Cerebellar cortex (tissue), 1 donor: ENCODE data around the gene IRGC.

ENCODE experiments used
- DNase-seq: peaks from one replicate; pipeline ENCODE4 v3.0.0-alpha.2; 2015; ENCODE audit warnings: low spot score

The IRGC gene

DNA sequence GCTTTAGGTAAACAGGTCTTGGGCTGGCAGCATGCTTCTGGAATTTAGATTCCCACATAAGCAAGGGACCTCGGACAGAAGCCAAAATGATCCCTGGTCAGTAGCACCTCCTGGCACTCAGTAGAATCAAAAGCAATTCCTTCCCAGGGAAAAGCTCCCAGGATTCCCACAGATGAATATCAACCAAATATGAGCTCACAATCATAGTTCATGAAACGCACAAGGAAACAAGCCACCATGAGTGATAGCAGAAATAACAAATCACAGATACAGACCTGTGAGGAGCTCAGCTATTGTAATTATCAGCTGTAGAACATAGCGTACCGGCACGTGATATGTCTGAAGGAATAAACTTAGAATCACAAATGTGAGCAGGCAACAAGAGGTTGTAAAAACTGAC, 24.1 kb upstream of the IRGC start:
- no peak for DNase-seq

GRCh38 chr19:43692385-43692784, 23.5 kb upstream of the IRGC start:
- DNase-seq = no peak

GRCh38 chr19:43692877-43693276, 23.0 kb upstream of the IRGC start:
- no peak for DNase-seq

GRCh38 chr19:43694553-43694952, 21.3 kb upstream of the IRGC start:
- DNase-seq = no peak

DNA sequence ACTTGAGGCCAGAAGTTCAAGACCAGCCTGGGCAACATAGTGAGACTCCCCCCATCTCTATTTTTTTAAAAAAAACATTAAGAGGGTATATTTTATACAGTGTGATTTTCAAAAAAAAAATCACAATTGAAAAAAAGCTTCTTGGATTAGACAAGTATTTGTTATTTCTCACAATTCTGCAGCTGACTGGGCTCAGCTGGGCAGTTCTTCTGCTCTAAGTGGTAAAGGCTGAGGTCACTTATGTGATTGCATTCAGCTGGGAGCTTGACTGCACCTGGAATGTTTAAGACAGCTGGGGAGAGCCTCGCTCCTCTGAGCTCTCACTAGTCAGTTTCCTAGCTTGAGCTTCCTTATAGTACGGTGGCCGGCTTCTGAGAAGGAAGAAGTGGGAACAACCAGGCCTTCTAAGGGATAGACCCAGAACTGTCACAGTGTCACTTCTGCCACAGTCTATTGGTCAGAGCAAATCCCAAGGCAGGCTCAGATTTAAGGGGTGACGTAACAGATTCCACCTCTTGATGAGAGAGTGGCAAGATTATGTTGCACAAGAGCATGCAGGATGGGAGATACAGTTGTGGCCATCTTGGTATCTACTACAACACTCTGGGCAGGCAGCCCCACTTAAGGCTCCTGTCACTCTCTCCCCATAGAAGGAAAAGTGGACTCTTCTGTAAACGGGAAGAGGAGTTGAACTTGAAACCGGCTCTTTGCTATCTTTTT, 19.7 kb upstream of the IRGC start:
- no peak for DNase-seq

DNA sequence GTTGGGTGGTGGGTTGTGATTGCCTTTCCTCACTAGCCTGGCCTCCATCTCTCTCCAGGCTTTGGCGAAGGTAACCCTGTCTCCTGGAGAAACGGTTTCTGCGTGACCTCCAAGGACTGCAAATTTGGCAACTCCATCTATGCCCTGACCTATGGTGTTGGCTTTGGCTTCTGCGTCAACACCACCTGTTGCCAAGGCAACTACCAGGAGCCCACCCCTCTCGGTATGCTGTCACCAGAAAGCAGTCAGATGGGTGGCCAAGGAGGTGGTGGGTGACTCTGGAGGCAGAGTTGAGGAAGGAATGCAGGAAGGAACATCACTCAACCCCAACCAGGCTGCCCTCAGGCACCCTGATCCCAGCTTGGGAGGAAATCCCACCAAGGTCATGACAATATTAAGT, 18.6 kb upstream of the IRGC start:
- DNase-seq = no peak

- no peak for DNase-seq
Observed at GRCh38 chr19:43699506-43700394, 16.1 kb upstream of the IRGC start.

DNA sequence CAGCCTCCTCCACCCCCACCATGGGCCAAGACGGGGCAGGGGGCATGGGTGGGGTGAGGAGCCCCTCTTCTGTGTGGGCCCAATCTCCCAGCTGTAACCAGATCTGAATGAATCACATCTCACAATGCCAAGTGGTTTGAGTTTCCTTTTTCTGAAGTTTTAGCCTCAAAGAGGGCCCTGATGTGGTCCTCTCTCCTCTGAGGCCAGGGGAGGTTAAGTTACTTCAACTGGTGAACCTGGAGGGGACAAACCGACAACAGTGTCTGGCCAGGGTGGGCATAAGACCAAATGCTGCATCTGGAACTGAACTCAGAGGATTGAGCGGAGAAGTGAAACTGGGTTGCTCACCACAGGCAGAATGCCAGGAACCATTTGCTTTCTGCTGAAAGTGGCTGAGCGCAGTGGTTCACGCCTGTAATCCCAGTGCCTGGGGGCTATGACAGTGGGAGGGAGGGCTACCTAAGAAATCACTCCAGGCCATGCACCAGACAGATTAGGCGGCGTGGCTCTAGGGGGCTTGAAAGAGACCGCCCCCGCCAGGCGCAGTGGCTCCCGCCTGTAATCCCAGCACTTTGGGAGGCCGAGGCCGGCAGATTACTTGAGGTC, 15.4 kb upstream of the IRGC start:
- no peak for DNase-seq

DNA sequence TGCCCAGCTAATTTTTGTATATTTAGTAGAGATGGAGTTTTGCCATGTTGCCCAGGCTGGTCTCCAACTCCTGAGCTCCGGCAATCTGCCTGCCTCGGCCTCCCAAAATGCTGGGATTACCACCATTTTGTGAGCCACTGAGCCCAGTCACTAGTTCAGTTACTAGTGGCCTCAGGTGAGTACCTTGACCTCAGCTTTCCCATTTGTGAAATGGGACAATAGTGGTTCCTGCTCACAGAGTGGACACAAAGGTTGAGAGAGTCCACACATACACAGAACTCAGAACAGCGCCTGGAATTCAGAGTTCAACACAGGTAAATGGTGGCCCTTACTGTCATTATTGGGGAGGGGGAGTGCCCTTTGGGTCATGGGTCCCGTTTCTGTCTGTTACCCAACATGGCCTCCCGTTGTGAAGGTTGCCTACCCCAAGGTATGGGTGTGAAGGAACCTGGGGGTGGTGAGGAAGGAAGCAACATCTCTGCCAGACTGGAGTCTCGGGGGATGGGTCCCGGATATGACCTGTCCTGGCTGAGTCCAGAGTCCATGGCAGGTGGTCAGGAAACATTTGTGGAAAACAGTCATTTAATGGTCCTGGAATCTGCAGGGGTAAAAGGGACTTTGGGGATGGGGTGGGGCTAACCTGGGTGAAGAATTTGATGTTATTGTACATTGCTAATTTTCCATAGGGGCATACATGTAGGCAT, 11.7 kb upstream of the IRGC start:
- DNase-seq = no peak

DNA sequence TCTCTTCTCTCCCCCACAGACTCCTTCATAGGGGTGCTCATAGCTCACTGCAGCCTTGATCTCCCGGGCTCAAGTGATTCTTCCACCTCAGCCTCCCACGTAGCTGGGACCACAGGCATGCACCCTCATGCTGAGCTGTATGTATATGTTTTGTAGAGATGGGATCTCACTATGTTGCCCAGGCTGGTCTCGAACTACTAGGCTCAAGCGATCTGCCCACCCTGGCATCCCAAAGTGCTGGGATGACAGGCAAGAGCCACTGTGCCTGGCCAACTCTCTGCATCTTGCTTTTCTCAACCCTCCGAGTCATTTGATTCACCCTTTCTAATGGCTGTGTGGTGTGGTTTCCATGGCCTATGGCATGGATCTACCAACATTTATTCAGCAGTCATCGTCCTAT, 10.1 kb upstream of the IRGC start:
- DNase-seq = no peak

DNA sequence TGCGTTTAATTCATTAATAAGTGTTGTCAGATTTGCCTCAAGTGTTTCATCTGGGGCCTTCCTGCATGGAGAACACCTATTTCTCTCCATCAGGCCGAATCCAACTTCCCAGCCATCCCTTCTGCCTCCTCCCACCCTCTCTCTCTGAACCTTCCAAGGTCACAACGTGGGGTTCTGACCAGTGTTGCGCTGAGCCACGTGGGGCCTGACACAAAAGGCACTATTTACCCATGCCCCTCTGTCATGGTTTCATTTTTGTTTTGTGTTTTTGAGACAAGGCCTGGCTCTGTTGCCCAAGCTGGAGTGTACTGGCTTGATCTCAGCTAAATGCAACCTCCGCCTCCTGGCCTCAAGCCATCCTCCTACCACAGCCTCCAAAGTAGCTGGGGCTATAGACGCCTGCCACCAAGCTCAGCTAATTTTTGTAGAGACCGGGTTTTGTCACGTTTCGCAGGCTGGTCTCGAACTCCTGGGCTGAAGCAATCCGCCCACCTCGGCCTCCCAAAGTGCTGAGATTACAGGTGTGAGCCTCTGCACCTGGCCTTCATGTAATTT, 8.6 kb upstream of the IRGC start:
- DNase-seq = no peak

DNA sequence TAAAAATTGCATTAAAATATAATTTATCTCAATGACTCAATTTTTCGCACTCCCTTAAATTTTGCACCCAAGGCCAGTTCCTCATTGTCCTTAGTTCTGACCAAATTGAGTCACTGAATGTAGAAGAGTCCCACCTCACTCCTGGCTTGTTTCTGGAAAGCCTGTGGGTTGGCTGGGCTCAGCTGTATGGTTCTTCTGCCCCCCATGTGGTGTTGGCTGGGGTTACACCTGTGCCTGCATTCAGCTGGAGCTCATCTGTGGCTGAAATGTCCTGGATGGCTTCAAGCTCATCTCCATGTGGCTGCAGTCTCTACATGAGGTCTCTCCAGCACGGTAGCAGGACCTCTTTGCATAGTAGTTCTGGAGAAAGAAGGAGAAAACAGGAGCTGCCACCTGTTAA, 7.2 kb upstream of the IRGC start:
- no peak for DNase-seq

- DNase-seq = no peak
Observed at GRCh38 chr19:43711751-43712355, 4.0 kb upstream of the IRGC start.

- no peak for DNase-seq
Observed at GRCh38 chr19:43713208-43713607, 2.7 kb upstream of the IRGC start.

- DNase-seq = no peak
Observed at GRCh38 chr19:43718627-43719377, 2.9 kb downstream of the IRGC start.

GRCh38 chr19:43719378-43719868, 3.5 kb downstream of the IRGC start:
- no peak for DNase-seq

DNA sequence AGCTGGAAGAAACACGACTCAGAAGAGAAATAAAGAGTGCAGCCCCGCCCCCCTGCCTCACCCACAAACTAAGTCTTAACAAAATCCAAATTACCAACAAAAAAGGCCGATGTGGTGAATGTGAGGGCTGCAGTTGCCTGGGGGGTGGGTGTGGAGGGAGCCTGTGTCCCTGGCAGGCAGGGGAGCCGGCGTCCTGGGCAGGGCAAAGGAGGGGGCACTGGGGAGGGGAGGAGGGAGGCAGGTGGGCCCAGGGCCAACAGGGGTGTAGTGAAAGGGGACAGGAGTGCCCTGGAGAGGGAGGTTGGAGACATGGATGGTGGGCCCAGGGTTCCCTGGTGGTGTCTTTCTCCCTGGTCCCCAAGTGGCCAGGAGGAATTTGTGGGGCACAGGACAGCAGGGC, 4.0 kb downstream of the IRGC start:
- DNase-seq = no peak

GRCh38 chr19:43720936-43721335, 5.1 kb downstream of the IRGC start:
- no peak for DNase-seq

DNA sequence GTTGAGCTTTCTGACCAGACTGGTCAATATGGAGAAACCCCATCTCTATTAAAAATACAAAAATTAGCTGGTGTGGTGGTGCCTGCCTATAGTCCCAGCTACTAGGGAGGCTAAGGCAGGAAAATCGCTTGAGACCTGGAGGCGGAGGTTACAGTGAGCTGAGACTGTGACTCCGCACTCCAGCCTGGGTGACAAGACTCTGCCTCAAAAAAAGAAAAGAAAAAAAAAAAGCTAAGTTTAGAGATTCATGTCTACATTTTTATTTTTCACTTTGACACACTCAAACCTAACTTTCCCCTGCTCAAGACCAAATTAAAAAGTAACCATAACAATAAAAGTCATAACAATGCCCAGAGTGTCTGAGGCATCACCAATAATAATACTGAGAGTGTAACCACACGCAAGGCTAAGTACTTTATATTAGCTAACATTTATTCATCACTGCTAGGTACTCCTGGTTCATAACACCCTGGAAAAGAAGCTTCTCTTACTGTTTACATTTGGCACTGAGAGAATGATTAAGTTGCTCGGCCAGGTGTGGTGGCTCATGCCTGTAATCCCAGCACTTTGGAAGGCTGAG, 5.7 kb downstream of the IRGC start:
- no peak for DNase-seq

DNA sequence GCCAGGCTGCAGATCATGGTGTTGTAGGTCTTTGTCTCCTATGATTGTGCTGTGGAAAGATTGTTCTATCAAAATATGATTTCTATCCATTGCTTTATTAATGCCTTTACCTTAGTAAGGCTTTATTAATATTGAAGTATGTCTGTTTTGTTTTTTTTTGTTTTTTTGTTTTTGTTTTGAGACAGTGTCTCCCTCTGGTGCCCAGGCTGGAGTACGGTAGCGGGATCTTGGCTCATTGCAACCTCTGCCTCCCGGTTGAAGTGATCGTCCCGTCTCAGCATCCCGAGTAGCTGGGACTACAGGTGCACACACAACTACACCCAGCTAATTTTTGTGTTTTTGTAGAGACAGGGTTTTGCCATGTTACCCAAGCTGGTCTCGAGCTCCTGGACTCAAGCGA, 7.7 kb downstream of the IRGC start:
- DNase-seq = no peak
